ENCODE results near the gene CHCHD4. TPM values are rescaled to one million over a fixed set of nuclear protein-coding genes. Genes with fewer than 3 reads are reported as not detected.

CHCHD4 gene
- total and polyA plus RNA-seq, 2 of the 13 experiments (the other 11 are each of a cell fraction or from before 2014, with no cell fraction given) = 15.8 to 24.1 TPM

DNA sequence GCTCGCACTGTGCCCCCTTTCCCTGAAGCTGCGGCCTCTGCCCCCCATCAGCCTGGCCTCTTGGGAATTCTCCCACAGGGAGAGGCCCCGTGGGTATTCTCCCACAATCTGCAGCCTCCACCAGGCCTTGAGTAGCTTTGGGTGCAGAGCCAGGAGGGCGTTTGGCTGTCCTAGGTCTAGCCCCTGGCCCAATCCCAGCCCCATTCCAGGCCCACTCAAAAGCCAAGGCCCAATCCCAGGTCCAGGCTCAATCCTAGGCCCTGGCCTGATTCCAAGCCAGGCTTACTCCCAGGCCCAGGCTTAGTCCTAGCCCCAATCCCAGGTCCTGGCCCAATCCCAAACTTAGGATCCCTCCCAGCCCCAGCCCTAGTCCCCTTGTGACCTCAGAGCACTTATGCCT, 59.8 kb downstream of the CHCHD4 start (continued):
- TF ChIP-seq, protein P1, sequence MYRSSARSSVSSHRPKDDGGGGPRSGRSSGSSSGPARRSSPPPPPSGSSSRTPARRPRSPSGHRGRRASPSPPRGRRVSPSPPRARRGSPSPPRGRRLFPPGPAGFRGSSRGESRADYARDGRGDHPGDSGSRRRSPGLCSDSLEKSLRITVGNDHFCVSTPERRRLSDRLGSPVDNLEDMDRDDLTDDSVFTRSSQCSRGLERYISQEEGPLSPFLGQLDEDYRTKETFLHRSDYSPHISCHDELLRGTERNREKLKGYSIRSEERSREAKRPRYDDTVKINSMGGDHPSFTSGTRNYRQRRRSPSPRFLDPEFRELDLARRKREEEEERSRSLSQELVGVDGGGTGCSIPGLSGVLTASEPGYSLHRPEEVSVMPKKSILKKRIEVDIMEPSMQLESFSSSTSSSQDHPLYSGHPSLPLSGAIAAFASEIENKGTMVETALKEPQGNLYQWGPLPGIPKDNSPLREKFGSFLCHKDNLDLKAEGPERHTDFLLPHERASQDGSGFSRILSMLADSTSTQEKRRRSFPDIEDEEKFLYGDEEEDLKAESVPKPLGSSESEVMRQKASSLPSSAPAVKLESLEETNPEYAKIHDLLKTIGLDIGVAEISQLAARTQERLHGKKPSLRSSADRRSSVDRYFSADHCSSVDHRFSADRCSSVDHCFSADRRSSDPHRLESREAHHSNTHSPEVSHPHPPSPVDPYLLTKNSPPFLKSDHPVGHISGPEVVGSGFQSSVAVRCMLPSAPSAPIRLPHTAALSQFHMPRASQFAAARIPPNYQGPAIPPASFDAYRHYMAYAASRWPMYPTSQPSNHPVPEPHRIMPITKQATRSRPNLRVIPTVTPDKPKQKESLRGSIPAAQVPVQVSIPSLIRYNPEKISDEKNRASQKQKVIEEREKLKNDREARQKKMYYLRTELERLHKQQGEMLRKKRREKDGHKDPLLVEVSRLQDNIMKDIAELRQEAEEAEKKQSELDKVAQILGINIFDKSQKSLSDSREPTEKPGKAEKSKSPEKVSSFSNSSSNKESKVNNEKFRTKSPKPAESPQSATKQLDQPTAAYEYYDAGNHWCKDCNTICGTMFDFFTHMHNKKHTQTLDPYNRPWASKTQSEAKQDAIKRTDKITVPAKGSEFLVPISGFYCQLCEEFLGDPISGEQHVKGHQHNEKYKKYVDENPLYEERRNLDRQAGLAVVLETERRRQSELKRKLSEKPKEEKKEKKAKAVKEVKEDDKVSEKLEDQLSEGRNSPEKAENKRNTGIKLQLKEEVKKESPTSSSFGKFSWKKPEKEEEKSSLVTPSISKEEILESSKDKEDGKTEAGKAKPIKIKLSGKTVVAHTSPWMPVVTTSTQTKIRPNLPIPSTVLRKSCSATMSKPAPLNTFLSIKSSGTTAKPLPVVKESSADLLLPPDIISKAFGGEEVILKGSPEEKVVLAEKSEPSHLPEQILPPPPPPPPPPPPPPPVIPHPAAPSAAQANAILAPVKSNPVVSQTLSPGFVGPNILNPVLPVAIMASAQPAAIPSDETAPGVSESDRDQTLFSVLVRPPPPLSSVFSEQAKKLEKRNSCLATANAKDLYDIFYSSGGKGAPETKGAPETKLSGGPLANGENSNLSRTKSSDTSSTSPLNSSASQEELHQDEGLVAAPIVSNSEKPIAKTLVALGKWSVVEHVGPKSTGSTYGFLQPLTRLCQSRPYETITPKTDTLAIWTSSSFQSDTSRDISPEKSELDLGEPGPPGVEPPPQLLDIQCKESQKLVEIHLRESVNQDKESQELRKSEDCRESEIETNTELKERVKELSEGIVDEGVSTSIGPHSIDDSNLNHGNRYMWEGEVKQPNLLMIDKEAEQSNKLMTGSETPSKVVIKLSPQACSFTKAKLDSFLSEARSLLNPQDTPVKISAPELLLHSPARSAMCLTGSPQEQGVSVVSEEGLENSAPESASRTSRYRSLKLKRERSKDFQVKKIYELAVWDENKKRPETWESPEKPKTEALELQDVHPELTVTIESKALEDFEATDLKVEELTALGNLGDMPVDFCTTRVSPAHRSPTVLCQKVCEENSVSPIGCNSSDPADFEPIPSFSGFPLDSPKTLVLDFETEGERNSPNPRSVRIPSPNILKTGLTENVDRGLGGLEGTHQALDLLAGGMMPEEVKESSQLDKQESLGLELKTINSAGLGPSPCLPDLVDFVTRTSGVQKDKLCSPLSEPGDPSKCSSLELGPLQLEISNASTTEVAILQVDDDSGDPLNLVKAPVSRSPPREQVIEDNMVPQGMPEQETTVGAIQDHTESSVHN (CRISPR knock-in tag; IDR thresholded peaks at IDR 0.05) = no peak
- TF ChIP-seq, protein P2, sequence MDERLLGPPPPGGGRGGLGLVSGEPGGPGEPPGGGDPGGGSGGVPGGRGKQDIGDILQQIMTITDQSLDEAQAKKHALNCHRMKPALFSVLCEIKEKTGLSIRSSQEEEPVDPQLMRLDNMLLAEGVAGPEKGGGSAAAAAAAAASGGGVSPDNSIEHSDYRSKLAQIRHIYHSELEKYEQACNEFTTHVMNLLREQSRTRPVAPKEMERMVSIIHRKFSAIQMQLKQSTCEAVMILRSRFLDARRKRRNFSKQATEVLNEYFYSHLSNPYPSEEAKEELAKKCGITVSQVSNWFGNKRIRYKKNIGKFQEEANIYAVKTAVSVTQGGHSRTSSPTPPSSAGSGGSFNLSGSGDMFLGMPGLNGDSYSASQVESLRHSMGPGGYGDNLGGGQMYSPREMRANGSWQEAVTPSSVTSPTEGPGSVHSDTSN (CRISPR knock-in tag; IDR thresholded peaks at IDR 0.05) = no peak
- TF ChIP-seq PHF5A (CRISPR knock-in tag; IDR thresholded peaks at IDR 0.05; ENCODE audit: low read depth, unreplicated experiment) = no peak
- TF ChIP-seq DMAP1 (CRISPR knock-in tag; IDR thresholded peaks at IDR 0.05) = no peak
- TF ChIP-seq NR2F6 (IDR thresholded peaks at IDR 0.05) = no peak
- TF ChIP-seq NR2F6 (CRISPR knock-in tag; IDR thresholded peaks at IDR 0.05) = no peak
